ENCODE results near the gene SEC23B. TPM values are rescaled to one million over a fixed set of nuclear protein-coding genes. Genes with fewer than 3 reads are reported as not detected.
"Not testable (repeated sequence)": the region's sequence is repeated elsewhere in the genome, so short reads cannot be mapped to it uniquely, and the experiment has no call there.

Gene SEC23B
- polyA plus RNA-seq, 2 of the 4 experiments (the other 2 are of a cell fraction) = 71.4 to 158 TPM

GRCh38 chr20:18515973-18516372 is 8.2 kb downstream of the SEC23B start (continued):
- TF ChIP-seq, protein P1, sequence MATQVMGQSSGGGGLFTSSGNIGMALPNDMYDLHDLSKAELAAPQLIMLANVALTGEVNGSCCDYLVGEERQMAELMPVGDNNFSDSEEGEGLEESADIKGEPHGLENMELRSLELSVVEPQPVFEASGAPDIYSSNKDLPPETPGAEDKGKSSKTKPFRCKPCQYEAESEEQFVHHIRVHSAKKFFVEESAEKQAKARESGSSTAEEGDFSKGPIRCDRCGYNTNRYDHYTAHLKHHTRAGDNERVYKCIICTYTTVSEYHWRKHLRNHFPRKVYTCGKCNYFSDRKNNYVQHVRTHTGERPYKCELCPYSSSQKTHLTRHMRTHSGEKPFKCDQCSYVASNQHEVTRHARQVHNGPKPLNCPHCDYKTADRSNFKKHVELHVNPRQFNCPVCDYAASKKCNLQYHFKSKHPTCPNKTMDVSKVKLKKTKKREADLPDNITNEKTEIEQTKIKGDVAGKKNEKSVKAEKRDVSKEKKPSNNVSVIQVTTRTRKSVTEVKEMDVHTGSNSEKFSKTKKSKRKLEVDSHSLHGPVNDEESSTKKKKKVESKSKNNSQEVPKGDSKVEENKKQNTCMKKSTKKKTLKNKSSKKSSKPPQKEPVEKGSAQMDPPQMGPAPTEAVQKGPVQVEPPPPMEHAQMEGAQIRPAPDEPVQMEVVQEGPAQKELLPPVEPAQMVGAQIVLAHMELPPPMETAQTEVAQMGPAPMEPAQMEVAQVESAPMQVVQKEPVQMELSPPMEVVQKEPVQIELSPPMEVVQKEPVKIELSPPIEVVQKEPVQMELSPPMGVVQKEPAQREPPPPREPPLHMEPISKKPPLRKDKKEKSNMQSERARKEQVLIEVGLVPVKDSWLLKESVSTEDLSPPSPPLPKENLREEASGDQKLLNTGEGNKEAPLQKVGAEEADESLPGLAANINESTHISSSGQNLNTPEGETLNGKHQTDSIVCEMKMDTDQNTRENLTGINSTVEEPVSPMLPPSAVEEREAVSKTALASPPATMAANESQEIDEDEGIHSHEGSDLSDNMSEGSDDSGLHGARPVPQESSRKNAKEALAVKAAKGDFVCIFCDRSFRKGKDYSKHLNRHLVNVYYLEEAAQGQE (IDR thresholded peaks at IDR 0.05) = no peak
- TF ChIP-seq E2F6 (IDR thresholded peaks at IDR 0.05; ENCODE audit: borderline replicate concordance, low read depth) = no peak

DNA sequence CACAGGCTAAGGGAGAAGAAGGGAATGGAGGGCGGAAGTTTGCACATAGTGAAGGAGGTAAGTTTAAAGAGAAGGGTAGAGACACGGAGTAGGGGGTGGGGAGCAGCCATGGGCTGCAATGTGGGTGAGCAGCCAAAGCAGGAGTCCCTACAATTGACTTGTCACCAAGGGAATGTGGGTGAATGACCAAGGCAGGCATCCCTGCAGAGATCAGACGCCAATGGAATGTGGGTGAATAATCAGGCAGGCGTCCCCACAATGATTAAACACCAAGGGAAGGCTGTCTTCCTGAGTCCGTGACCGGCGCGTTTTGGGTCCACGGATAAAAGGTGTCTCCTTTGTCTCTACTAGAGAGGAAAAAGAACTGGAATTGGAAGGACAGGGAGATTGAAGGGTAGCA is 14.3 kb downstream of the SEC23B start:
- peak overlapping the region; percentile 24; the same call in 1 of the 3 replicates for H3K4me2 ChIP-seq
- 43% methylated on average over 9 of the region's 9 CpGs for WGBS (ENCODE audit: missing lambda C conversion rate)
- H3K9me3 ChIP-seq; ATAC-seq; DNase-seq (ENCODE audit: low read depth in 1 of 2, low spot score in 1 of 2); POLR2A ChIA-PET; CTCF ChIA-PET; FAIRE-seq; H3K4me3 ChIP-seq: not testable (repeated sequence)
- H3K4me1 ChIP-seq = peaks cover 28% of the 10 kb centered on the region; the same call in 2 of the 3 replicates
- H3K27ac ChIP-seq = peak overlapping the region in 1 of 2 experiments; percentile 39; a peak in 2 of 6 replicates

GRCh38 chr20:18523066-18523465 is 15.3 kb downstream of the SEC23B start:
- TF ChIP-seq HOXB5 (CRISPR knock-in tag; IDR thresholded peaks at IDR 0.05) = no peak
- no peak for TF ChIP-seq RNF2 (IDR thresholded peaks at IDR 0.05; ENCODE audit: borderline replicate concordance, low read depth)
- TF ChIP-seq EHMT2 (IDR thresholded peaks at IDR 0.05; ENCODE audit: low read depth) = no peak
- TF ChIP-seq HEYL (CRISPR knock-in tag; IDR thresholded peaks at IDR 0.05) = no peak
- TF ChIP-seq, protein P2, sequence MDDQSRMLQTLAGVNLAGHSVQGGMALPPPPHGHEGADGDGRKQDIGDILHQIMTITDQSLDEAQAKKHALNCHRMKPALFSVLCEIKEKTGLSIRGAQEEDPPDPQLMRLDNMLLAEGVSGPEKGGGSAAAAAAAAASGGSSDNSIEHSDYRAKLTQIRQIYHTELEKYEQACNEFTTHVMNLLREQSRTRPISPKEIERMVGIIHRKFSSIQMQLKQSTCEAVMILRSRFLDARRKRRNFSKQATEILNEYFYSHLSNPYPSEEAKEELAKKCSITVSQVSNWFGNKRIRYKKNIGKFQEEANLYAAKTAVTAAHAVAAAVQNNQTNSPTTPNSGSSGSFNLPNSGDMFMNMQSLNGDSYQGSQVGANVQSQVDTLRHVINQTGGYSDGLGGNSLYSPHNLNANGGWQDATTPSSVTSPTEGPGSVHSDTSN (IDR thresholded peaks at IDR 0.05) = no peak
- TF ChIP-seq, protein P3, sequence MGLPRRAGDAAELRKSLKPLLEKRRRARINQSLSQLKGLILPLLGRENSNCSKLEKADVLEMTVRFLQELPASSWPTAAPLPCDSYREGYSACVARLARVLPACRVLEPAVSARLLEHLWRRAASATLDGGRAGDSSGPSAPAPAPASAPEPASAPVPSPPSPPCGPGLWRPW (IDR thresholded peaks at IDR 0.05) = no peak
- no peak for TF ChIP-seq HOXB13 (CRISPR knock-in tag; IDR thresholded peaks at IDR 0.05; ENCODE audit: low read depth)
- DNase-seq (ENCODE audit: low read depth in 1 of 2, low spot score in 1 of 2) (no peak), ATAC-seq (no peak), FAIRE-seq (no peak)
- Histone ChIP-seq H3K27ac (0 out of 6 replicates have a peak overlapping the region, but pooled peaks of 1 of the 2 experiments have one; percentile 2), H3K4me1 (peaks cover 28% of the 10 kb centered on the region; the same call in 2 of the 3 replicates), H3K4me2 (no peak overlapping the region), H3K9me3 (no peaks in the 10 kb centered on the region), H3K4me3 (no peak overlapping the region)
- ChIA-PET CTCF (interaction anchor here (0.5 kb wide), 1 partner anchor 39 kb away, joined by 3 read pairs; no protein-coding TSS in a partner anchor), POLR2A (no interaction called here)
- WGBS (ENCODE audit: missing lambda C conversion rate) = 87% methylated on average over 2 of the region's 2 CpGs

GRCh38 chr20:18524646-18525045 is 16.9 kb downstream of the SEC23B start:
- CTCF ChIA-PET = interaction anchor here (1.1 kb wide), 1 partner anchor 22 kb away, joined by 4 read pairs; no protein-coding TSS in a partner anchor
- peak overlapping the region; percentile 10; the same call in 2 of the 3 replicates for H3K4me2 ChIP-seq
- FAIRE-seq = no peak
- DNase-seq (ENCODE audit: low read depth in 1 of 2, low spot score in 1 of 2) = peak in 1 of 2 experiments; percentile 54
- TF ChIP-seq CEBPB (IDR thresholded peaks at IDR 0.05) (peak in 1 of 2 experiments; percentile 36; a peak in 1 of 4 replicates), RCOR1 (IDR thresholded peaks at IDR 0.05; ENCODE audit: low read depth, low read length) (no peak)
- WGBS (ENCODE audit: missing lambda C conversion rate) = 66% methylated on average over 1 of the region's 1 CpG
- H3K4me3 ChIP-seq = no peak overlapping the region
- POLR2A ChIA-PET = interaction anchor here (1.3 kb wide), 1 partner anchor 17 kb away, joined by 8 read pairs; the partner anchor contains the start of gene SEC23B
- H3K9me3 ChIP-seq = no peaks in the 10 kb centered on the region
- peak; percentile 58 to 80; a peak in 3 of 6 replicates for ATAC-seq
- H3K4me1 ChIP-seq = peaks cover 28% of the 10 kb centered on the region; the same call in 2 of the 3 replicates
- peak overlapping the region in 1 of 2 experiments; percentile 58; a peak in 2 of 6 replicates for H3K27ac ChIP-seq

GRCh38 chr20:18526761-18527160 is 19.0 kb downstream of the SEC23B start:
- CTCF ChIA-PET; H3K4me2 ChIP-seq; FAIRE-seq; H3K27ac ChIP-seq; POLR2A ChIA-PET; DNase-seq (ENCODE audit: low read depth in 1 of 2, low spot score in 1 of 2); H3K4me3 ChIP-seq; H3K9me3 ChIP-seq; ATAC-seq: not testable (repeated sequence)
- WGBS (ENCODE audit: missing lambda C conversion rate) = 78% methylated on average over 14 of the region's 14 CpGs
- peaks cover 22% of the 10 kb centered on the region; the same call in 2 of the 3 replicates for H3K4me1 ChIP-seq
